AG04450 (cell line): ENCODE measurements around the gene SIX3. TPM values are rescaled to one million over a fixed set of nuclear protein-coding genes. Genes with fewer than 3 reads are reported as not detected.

ENCODE experiments used
- CTCF ChIA-PET: fragments of 300-600, 350-600 bp; formaldehyde crosslinking; extraction: SDS; loops from one replicate; lab custom pipeline; 2022; ENCODE audit warnings: antibody characterized with exemption, inconsistent platforms; lab: Charles Lee
- POLR2A ChIA-PET: fragments of 350-600 bp; formaldehyde crosslinking; extraction: SDS; loops from one replicate; lab custom pipeline; 2021; ENCODE audit warnings: antibody characterized with exemption, inconsistent platforms; lab: Yijun Ruan, JAX
- DNase-seq: peaks from one replicate; pipeline ENCODE4 v3.0.0-alpha.2; 2011; ENCODE audit warnings: low read depth, low spot score
- H3K27ac ChIP-seq: one replicate; pipeline ENCODE4 v1.5.1; 2012; ENCODE audit warnings: low read depth, low read length, control low read depth
- H3K27me3 ChIP-seq: one replicate; pipeline ENCODE4 v1.6.0; 2012; ENCODE audit warnings: low read length; ENCODE audit not compliant: control insufficient read depth, insufficient read depth
- H3K4me3 ChIP-seq: 2 replicates; pipeline ENCODE4 v1.5.1; 2011; ENCODE audit warnings: mild to moderate bottlenecking, low read depth, low read length, control low read depth
- H3K9me3 ChIP-seq: 2 replicates; pipeline ENCODE4 v1.5.1; 2012; ENCODE audit warnings: low read length; ENCODE audit not compliant: control insufficient read depth, insufficient read depth
- CTCF ChIP-seq: IDR thresholded peaks from 2 replicates; pipeline ENCODE4 v1.5.1; 2011; ENCODE audit warnings: low read depth, low read length, control low read depth, inconsistent platforms
- polyA plus RNA-seq: library from polyadenylated mRNA; depleted of rRNA; stranded (reverse); fragments of >200 nt; gene quantifications from 2 replicates; pipeline ENCODE4 v1.2.3, GENCODE V29; 2011

Gene SIX3
- polyA plus RNA-seq, 1 experiment, result not detected

GRCh38 chr2:44980751-44981713 lies 39.5 kb downstream of the SIX3 start:
- CTCF ChIA-PET, result interaction anchor here (0.5 to 9.2 kb wide), 48 partner anchors 8 to 894 kb away, joined by 3 to 287 read pairs (median 3); no protein-coding TSS in a partner anchor
- peaks cover 14% of the 10 kb centered on the region for H3K27me3 ChIP-seq
- no peak for DNase-seq
- H3K9me3 ChIP-seq, result no peaks in the 10 kb centered on the region
- no peak overlapping the region for H3K27ac ChIP-seq
- POLR2A ChIA-PET, result no interaction called here
- TF ChIP-seq CTCF, result no peak
- H3K4me3 ChIP-seq, result no peak overlapping the region

DNA sequence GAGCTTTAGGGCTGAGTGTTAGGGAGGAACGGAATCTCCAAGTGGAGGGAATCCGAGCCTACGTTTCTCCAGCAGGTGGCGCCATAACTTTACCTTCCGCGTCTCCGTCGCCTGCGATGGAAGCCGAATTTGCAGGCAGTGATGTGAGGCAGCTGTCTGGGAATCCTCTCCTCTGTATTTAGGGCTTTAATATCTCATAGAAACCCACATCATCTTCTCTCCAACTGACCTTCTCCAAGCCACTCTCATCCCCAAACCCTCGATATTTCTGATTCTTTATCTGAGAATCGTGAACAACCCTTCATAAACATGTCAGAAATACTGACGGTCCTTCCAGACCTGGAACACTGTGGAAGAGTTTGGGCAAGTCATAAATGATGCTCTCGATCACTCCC lies 40.2 kb downstream of the SIX3 start:
- TF ChIP-seq CTCF, result peak; percentile 86
- Histone ChIP-seq H3K27me3 (peaks cover 16% of the 10 kb centered on the region), H3K27ac (no peak overlapping the region), H3K9me3 (no peaks in the 10 kb centered on the region), H3K4me3 (no peak overlapping the region)
- POLR2A ChIA-PET, result no interaction called here
- peak; percentile 55 for DNase-seq
- CTCF ChIA-PET, result interaction anchor here (0.5 to 9.2 kb wide), 45 partner anchors 9 to 895 kb away, joined by 3 to 287 read pairs (median 4); no protein-coding TSS in a partner anchor

DNA sequence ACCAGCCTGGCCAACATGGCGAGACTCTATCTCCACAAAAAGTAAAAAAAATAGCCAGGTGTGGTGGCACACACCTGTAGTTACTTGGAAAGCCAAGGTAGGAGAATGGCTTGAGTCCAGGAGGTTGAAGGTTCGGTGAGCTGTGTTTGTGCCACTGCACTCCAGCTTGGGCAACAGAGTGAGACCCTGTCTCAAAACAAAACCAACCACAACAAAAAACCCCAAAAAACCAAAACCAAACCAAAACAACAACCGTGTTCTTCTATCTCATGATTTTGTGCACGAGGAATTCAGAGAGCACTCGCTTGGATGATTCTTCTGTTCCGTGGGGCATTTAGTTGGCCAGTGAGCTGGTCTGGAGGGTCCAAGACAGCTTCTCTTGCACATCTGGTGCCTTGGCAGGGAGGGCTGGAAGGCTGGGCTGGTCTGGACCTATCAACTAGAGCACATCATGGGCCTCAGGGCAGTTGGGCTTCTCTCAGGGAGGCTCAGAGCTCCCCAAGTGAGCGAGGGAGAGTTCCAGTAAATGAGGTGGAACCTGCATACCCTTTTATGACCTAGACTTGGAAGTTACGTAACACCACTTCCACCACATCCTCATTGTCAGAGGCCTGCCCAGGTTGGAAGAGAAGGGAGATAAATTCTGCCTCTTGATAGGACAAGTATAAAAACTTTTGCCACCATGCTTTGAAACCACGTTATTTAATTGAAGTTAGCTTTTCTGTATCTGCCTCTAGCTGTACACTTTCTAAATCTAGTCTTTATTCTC lies 42.5 kb downstream of the SIX3 start:
- CTCF ChIA-PET, result interaction anchor here (1.8 to 9.2 kb wide), 2 partner anchors 511 to 596 kb away, joined by 6 to 287 read pairs; no protein-coding TSS in a partner anchor
- no peak overlapping the region for H3K27ac ChIP-seq
- H3K27me3 ChIP-seq, result peaks cover 8% of the 10 kb centered on the region
- no peaks in the 10 kb centered on the region for H3K9me3 ChIP-seq
- POLR2A ChIA-PET, result no interaction called here
- DNase-seq, result no peak
- TF ChIP-seq CTCF, result no peak
- no peak overlapping the region for H3K4me3 ChIP-seq

DNA sequence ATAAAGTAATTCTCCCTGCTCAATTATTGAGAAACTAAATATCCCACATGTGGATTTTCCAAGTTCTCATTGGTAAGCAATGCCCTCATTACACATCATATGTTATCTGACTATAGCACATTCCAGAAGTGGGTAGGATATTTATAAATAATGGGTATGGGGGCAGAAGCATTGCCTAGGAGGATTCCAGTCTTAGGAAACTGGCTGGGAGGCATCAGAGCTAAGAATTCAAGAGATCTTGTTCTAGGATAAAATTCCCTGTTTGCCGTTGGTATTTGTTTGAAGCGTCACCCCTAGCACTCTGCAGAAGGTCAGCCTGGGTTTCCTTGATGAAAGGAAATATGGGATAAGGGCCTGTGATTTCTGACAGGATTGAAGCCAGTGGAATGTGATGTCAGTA lies 47.7 kb downstream of the SIX3 start:
- POLR2A ChIA-PET, result no interaction called here
- no peak for TF ChIP-seq CTCF

More for the DNA sequence above, 47.7 kb downstream of the SIX3 start:
- DNase-seq, result no peak
- H3K9me3 ChIP-seq, result no peaks in the 10 kb centered on the region
- no peak overlapping the region for H3K4me3 ChIP-seq
- no peak overlapping the region for H3K27ac ChIP-seq
- H3K27me3 ChIP-seq, result peaks cover 22% of the 10 kb centered on the region
- CTCF ChIA-PET, result interaction anchor here (1.4 kb wide), 1 partner anchor 506 kb away, joined by 3 read pairs; no protein-coding TSS in a partner anchor
